Karpas-422 (cell line): ENCODE measurements around the gene SPACA5. TPM values are rescaled to one million over a fixed set of nuclear protein-coding genes. Genes with fewer than 3 reads are reported as not detected.

ENCODE experiments used
- DNase-seq: peaks from one replicate; pipeline ENCODE4 v3.0.0-alpha.2; 2015
- H2AFZ ChIP-seq: fragments of 200-600 bp; sonication (generic); 2 replicates; pipeline ENCODE4 v1.6.1; 2014; ENCODE audit warnings: antibody characterized with exemption, low read length, mixed read lengths
- H3K27ac ChIP-seq: fragments of 200-600 bp; sonication (generic); 2 replicates; pipeline ENCODE4 v1.5.1; 2014; ENCODE audit warnings: mild to moderate bottlenecking, low read length, moderate library complexity
- H3K27me3 ChIP-seq: fragments of 200-600 bp; sonication (generic); 2 replicates; pipeline ENCODE4 v1.6.1; 2014; ENCODE audit warnings: low read length, mixed read lengths
- H3K36me3 ChIP-seq: fragments of 200-600 bp; sonication (generic); 2 replicates; pipeline ENCODE4 v1.6.1; 2014; ENCODE audit warnings: low read length, mixed read lengths; ENCODE audit not compliant: insufficient read depth
- H3K4me1 ChIP-seq: fragments of 200-600 bp; sonication (generic); 2 replicates; pipeline ENCODE4 v1.6.1; 2014; ENCODE audit warnings: mild to moderate bottlenecking, low read length, mixed read lengths
- H3K4me2 ChIP-seq: fragments of 200-600 bp; sonication (generic); 2 replicates; pipeline ENCODE4 v1.6.1; 2014; ENCODE audit warnings: low read length, low read depth, mild to moderate bottlenecking; ENCODE audit not compliant: poor library complexity, severe bottlenecking
- H3K4me3 ChIP-seq: fragments of 200-600 bp; sonication (generic); 2 replicates; pipeline ENCODE4 v1.5.1; 2014; ENCODE audit warnings: mild to moderate bottlenecking, antibody characterized with exemption, low read length, mixed read lengths
- H3K79me2 ChIP-seq: fragments of 200-600 bp; sonication (generic); 2 replicates; pipeline ENCODE4 v1.6.1; 2014; ENCODE audit warnings: mild to moderate bottlenecking, low read length, mixed read lengths
- H3K9ac ChIP-seq: fragments of 200-600 bp; sonication (generic); 2 replicates; pipeline ENCODE4 v1.6.0; 2014; ENCODE audit warnings: low read length
- H3K9me2 ChIP-seq: fragments of 200-600 bp; sonication (generic), shearing (Covaris generic); replicated peaks from 2 replicates; pipeline ENCODE4 v1.6.0; 2014; ENCODE audit warnings: mild to moderate bottlenecking, low read length, moderate library complexity; ENCODE audit not compliant: insufficient read depth
- H3K9me3 ChIP-seq: fragments of 300-700, 200-600 bp; sonication (generic); 2 replicates; pipeline ENCODE4 v1.6.1; 2014; ENCODE audit warnings: low read length, mixed read lengths
- H4K20me1 ChIP-seq: fragments of 200-600 bp; sonication (generic); 2 replicates; pipeline ENCODE4 v1.6.1; 2014; ENCODE audit warnings: mild to moderate bottlenecking, antibody characterized with exemption, low read length, low read depth; ENCODE audit not compliant: insufficient read depth
- total RNA-seq: library from RNA; depleted of rRNA; stranded (reverse); fragments of >200 nt; shearing (Covaris generic); gene quantifications from 2 replicates; pipeline ENCODE4 v1.2.3, GENCODE V29; 2014; ENCODE audit warnings: low replicate concordance; rRNA removed

Gene SPACA5
- total RNA-seq, 1 experiment from 2014 or later, result not detected

- Histone ChIP-seq H3K9me2 (no peaks in the 10 kb centered on the region), H3K27ac (no peak overlapping the region), H3K4me3 (no peak overlapping the region), H3K9ac (no peak overlapping the region), H3K36me3 (peaks cover 49% of the 10 kb centered on the region), H3K27me3 (no peaks in the 10 kb centered on the region), H4K20me1 (no peaks in the 10 kb centered on the region), H3K79me2 (no peaks in the 10 kb centered on the region), H2AFZ (no peak overlapping the region), H3K9me3 (peaks cover 34% of the 10 kb centered on the region), H3K4me1 (no peaks in the 10 kb centered on the region), H3K4me2 (no peak overlapping the region)
- DNase-seq, result no peak
These were observed 52.0 kb downstream of the SPACA5 start for GRCh38 chrX:48058621-48059295.

DNA sequence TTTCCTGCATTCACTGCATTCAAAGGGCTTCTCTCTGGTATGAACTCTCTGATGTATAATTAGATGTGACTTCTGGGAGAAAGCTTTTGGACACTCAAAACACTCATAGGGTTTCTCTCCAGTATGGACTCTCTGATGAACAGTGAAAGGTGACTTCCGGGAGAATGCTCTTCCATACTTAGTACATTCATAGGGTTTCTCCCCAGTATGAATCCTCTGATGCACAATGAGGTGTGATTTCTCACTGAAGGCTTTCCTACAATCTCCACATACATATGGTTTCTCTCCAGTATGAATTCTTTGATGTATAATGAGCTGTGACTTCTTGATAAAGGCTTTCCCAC, 52.5 kb downstream of the SPACA5 start:
- no peaks in the 10 kb centered on the region for H3K79me2 ChIP-seq
- no peaks in the 10 kb centered on the region for H4K20me1 ChIP-seq
- H3K4me3 ChIP-seq, result no peak overlapping the region
- no peak overlapping the region for H2AFZ ChIP-seq
- H3K4me2 ChIP-seq, result no peak overlapping the region
- H3K9ac ChIP-seq, result no peak overlapping the region
- no peaks in the 10 kb centered on the region for H3K27me3 ChIP-seq
- peaks cover 34% of the 10 kb centered on the region for H3K9me3 ChIP-seq
- DNase-seq, result no peak
- no peaks in the 10 kb centered on the region for H3K9me2 ChIP-seq
- no peaks in the 10 kb centered on the region for H3K4me1 ChIP-seq
- H3K36me3 ChIP-seq, result peaks cover 50% of the 10 kb centered on the region
- H3K27ac ChIP-seq, result no peak overlapping the region

Other genes starting within 250 kb of the SPACA5 start
- gene ZNF81, start 170.1 kb upstream of the SPACA5 start, total RNA-seq, result 6.1 and 12.3 TPM in 2 replicates
- 4.8 and 6.4 TPM in 2 replicates for gene ZNF182, start 3.0 kb upstream of the SPACA5 start, total RNA-seq
- gene ZNF630, start 64.7 kb downstream of the SPACA5 start, total RNA-seq, result 3.7 and 3.9 TPM in 2 replicates
- not detected in 2 replicates for gene SPACA5B, start 123.6 kb downstream of the SPACA5 start, total RNA-seq
- not detected in 2 replicates for gene SSX5, start 189.8 kb downstream of the SPACA5 start, total RNA-seq
- not detected in 2 replicates for gene SSX1, start 248.4 kb downstream of the SPACA5 start, total RNA-seq